WTC11 (cell line): Measurements from ENCODE around the gene FARP2. TPM values are rescaled to one million over a fixed set of nuclear protein-coding genes. Genes with fewer than 3 reads are reported as not detected.

Source experiments
- ATAC-seq: fragments of 200-7000 bp; cut with Tn5 transposase; 2 replicates; pipeline ENCODE4 v1.10.0; 2021; ENCODE audit warnings: mild to moderate bottlenecking, moderate library complexity
- CTCF ChIA-PET: fragments of 300-600 bp; sonication (Branson Sonifier 250); formaldehyde crosslinking; loops from one replicate; lab custom pipeline; 2021; ENCODE audit warnings: antibody characterized with exemption; lab: Charles Lee
- POLR2A ChIA-PET: fragments of 350-600 bp; sonication (Branson Sonifier 250); formaldehyde crosslinking; loops from one replicate; lab custom pipeline; 2021; ENCODE audit warnings: antibody characterized with exemption; lab: Charles Lee
- DNase-seq: peaks from one replicate; pipeline ENCODE4 v3.0.0; 2021; ENCODE audit warnings: low spot score
- H3K27ac Mint-ChIP-seq: 2 replicates; pipeline ENCODE4 v1.8.0; 2021; ENCODE audit warnings: mixed read lengths
- H3K27me3 Mint-ChIP-seq: 2 replicates; pipeline ENCODE4 v1.8.0; 2021; ENCODE audit warnings: low read depth, mild to moderate bottlenecking, moderate library complexity, mixed read lengths
- H3K36me3 Mint-ChIP-seq: 2 replicates; pipeline ENCODE4 v1.8.0; 2021; ENCODE audit warnings: mixed read lengths
- H3K4me1 Mint-ChIP-seq: 2 replicates; pipeline ENCODE4 v1.8.0; 2022; ENCODE audit warnings: mixed read lengths
- H3K4me3 Mint-ChIP-seq: 2 replicates; pipeline ENCODE4 v1.8.0; 2021; ENCODE audit warnings: mild to moderate bottlenecking, moderate library complexity, mixed read lengths
- H3K9me3 Mint-ChIP-seq: 2 replicates; pipeline ENCODE4 v1.8.0; 2021; ENCODE audit warnings: mixed read lengths
- ATF2 ChIP-seq: sonication (generic); formaldehyde crosslinking; IDR thresholded peaks from 2 replicates; pipeline ENCODE4 v1.8.1; 2022; ENCODE audit warnings: low read depth, missing genetic modification reagents, borderline replicate concordance
- CTCF ChIP-seq: fragments of 200-600 bp; IDR thresholded peaks from 2 replicates; pipeline ENCODE4 v1.8.0; 2022; ENCODE audit warnings: antibody characterized with exemption
- FOXP1 ChIP-seq: sonication (generic); formaldehyde crosslinking; IDR thresholded peaks from 2 replicates; pipeline ENCODE4 v1.8.0; 2022; ENCODE audit warnings: missing genetic modification reagents, mild to moderate bottlenecking, moderate library complexity, borderline replicate concordance
- GTF2I ChIP-seq: fragments of 250-450 bp; sonication (Bioruptor Pico); conservative IDR thresholded peaks from 2 replicates; pipeline ENCODE4 v1.4.0; 2021; ENCODE audit warnings: mild to moderate bottlenecking
- NFYB ChIP-seq: sonication (generic); formaldehyde crosslinking; conservative IDR thresholded peaks from 2 replicates; pipeline ENCODE4 v1.8.0; 2022; ENCODE audit warnings: low read depth, missing genetic modification reagents
- NR2C2 ChIP-seq: sonication (generic); formaldehyde crosslinking; IDR thresholded peaks from 2 replicates; pipeline ENCODE4 v1.8.0; 2022; ENCODE audit warnings: mild to moderate bottlenecking, missing genetic modification reagents
- PRDM15 ChIP-seq: sonication (generic); formaldehyde crosslinking; IDR thresholded peaks from 2 replicates; pipeline ENCODE4 v1.8.0; 2022; ENCODE audit warnings: missing genetic modification reagents
- SOX15 ChIP-seq: fragments of 250-450 bp; sonication (Bioruptor Pico); IDR thresholded peaks from 2 replicates; pipeline ENCODE4 v1.9.0; 2021; ENCODE audit warnings: mild to moderate bottlenecking
- STAT6 ChIP-seq: sonication (generic); formaldehyde crosslinking; conservative IDR thresholded peaks from 2 replicates; pipeline ENCODE4 v1.8.1; 2023; ENCODE audit warnings: mild to moderate bottlenecking, low read depth, missing genetic modification reagents, moderate library complexity
- TCF7 ChIP-seq: sonication (generic); formaldehyde crosslinking; IDR thresholded peaks from 2 replicates; pipeline ENCODE4 v1.8.0; 2022; ENCODE audit warnings: mild to moderate bottlenecking, low read depth, missing genetic modification reagents, moderate library complexity
- ZNF423 ChIP-seq: fragments of 250-450 bp; sonication (Bioruptor Pico); IDR thresholded peaks from 2 replicates; pipeline ENCODE4 v2.1.2; 2022; ENCODE audit warnings: mild to moderate bottlenecking, moderate library complexity
- ZSCAN18 ChIP-seq: fragments of 250-450 bp; sonication (Bioruptor Pico); IDR thresholded peaks from 2 replicates; pipeline ENCODE4 v2.1.2; 2022; ENCODE audit warnings: mild to moderate bottlenecking, moderate library complexity
- total RNA-seq: library from RNA; stranded (reverse); gene quantifications from 3 replicates; pipeline ENCODE4 v1.2.3, GENCODE V29; 2021

Gene FARP2
- total RNA-seq, 1 experiment from 2014 or later = 37.8 TPM

- CTCF ChIA-PET = no interaction called here
- TF ChIP-seq NFYB (no peak), ZNF423 (CRISPR knock-in tag) (peak; percentile 72), TCF7 (CRISPR knock-in tag) (no peak)
- POLR2A ChIA-PET = no interaction called here
- Mint-ChIP-seq H3K4me1 (no peaks in the 10 kb centered on the region), H3K27ac (no peak overlapping the region; the same call in 1 of the 2 replicates), H3K27me3 (no peaks in the 10 kb centered on the region), H3K36me3 (peaks cover 28% of the 10 kb centered on the region), H3K9me3 (no peaks in the 10 kb centered on the region), H3K4me3 (no peak overlapping the region)
- ATAC-seq (no peak), DNase-seq (no peak)
These were observed 143.3 kb downstream of the FARP2 start for GRCh38 chr2:241499146-241499965.

- POLR2A ChIA-PET = no interaction called here
- Mint-ChIP-seq H3K36me3 (peaks cover 25% of the 10 kb centered on the region), H3K4me1 (no peaks in the 10 kb centered on the region)
- no peak for TF ChIP-seq FOXP1
- no peak for TF ChIP-seq PRDM15 (CRISPR knock-in tag)
- TF ChIP-seq CTCF = no peak
- no peak for TF ChIP-seq SOX15 (CRISPR knock-in tag)
- no peak for TF ChIP-seq STAT6
- no peak for TF ChIP-seq ZSCAN18 (CRISPR knock-in tag)
- TF ChIP-seq ATF2 (CRISPR knock-in tag) = no peak
- TF ChIP-seq NR2C2 (CRISPR knock-in tag) = no peak
- TF ChIP-seq GTF2I (CRISPR knock-in tag) = no peak
- TF ChIP-seq, all 79 proteins: peak for 0
- Mint-ChIP-seq H3K27ac (no peak overlapping the region), H3K4me3 (no peak overlapping the region), H3K9me3 (no peaks in the 10 kb centered on the region), H3K27me3 (no peaks in the 10 kb centered on the region)
- ATAC-seq (no peak), DNase-seq (no peak)
- CTCF ChIA-PET = no interaction called here
These were observed 143.9 kb downstream of the FARP2 start for GRCh38 chr2:241500016-241500415.
